Embryonic facial prominence (tissue), 1 donor: ENCODE data around the gene SCARB1.
"Not testable (repeated sequence)": the region's sequence is repeated elsewhere in the genome, so short reads cannot be mapped to it uniquely, and the experiment has no call there.

ENCODE experiments used
- DNase-seq: peaks from one replicate; pipeline ENCODE4 v3.0.0-alpha.2; 2016; ENCODE audit errors: extremely low spot score

The SCARB1 gene

GRCh38 chr12:124883263-124884130 is 19.8 kb upstream of the SCARB1 start:
- DNase-seq = no peak

DNA sequence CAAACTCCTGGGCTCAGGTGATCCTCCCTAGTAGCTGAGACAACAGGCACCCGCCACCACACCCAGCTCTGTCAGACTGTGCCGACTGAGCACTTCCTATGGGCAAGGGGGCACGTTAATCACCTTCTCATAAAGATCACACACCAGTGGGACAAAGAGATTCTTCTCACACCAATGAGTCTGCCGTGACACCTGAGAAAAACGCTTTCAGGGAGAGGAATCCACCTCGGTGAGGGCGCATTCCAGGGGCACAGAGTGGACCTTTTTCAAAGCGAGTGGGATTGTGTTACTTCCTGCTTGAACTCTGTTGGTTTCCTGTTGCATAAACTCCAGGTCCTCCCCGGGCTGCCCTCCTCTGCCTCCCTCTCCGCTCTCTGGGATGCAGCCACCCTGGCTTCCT is 17.5 kb upstream of the SCARB1 start:
- no peak for DNase-seq

DNA sequence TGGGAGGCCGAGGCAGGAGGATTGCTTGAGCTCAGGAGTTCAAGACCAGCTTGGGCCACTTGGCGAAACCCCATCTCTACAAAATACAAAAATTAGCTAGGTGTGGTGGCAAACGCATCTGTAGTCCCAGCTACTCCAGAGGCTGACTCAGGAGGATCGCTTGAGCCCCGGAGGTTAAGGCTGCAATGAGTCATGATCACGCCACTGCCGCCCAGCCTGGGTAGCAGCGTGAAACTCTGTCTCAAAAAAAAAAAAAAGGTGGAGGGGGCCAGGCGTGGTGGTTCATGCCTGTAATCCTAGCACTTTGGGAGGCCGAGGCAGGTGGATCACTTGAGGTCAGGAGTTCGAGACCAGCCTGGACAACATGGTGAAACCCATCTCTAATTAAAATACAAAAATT is 16.7 kb upstream of the SCARB1 start:
- DNase-seq = not testable (repeated sequence)

GRCh38 chr12:124878795-124879516 is 15.3 kb upstream of the SCARB1 start:
- no peak for DNase-seq

DNA sequence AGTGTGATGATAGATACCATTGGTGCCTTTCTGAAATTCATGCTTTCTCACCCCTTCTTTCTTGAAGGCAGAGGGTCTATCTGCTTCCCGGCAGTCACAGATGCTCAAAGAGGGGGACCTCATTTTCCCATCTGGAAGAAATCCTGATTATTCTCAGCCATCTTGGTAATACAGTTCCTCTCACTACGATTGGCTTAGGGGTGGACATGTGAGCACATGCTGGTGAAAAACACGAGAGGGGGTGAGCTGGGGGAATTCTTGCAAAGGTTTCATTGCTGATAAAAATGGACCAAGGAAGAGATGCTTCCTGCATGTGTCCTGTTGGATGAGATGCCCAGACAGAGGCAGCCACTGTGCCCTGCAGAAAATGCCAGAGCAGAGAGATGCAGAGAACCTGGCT is 13.8 kb upstream of the SCARB1 start:
- no peak for DNase-seq

DNA sequence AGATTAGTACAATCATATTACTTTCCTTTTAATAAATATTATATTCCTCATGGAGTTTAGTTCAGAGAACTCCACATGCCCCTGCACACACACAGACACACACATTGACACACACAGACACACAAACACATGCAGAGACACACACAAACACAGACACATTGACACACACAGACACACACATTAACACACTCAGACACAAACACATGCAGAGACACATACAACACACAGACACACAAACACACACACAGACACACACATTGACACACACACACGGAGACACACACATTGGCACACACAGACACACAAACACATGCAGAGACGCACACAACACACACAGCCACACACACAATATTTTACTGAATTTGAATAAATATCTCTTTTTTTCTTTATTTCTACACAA is 12.5 kb upstream of the SCARB1 start:
- no peak for DNase-seq

GRCh38 chr12:124875803-124876132 is 12.1 kb upstream of the SCARB1 start:
- DNase-seq = no peak

DNA sequence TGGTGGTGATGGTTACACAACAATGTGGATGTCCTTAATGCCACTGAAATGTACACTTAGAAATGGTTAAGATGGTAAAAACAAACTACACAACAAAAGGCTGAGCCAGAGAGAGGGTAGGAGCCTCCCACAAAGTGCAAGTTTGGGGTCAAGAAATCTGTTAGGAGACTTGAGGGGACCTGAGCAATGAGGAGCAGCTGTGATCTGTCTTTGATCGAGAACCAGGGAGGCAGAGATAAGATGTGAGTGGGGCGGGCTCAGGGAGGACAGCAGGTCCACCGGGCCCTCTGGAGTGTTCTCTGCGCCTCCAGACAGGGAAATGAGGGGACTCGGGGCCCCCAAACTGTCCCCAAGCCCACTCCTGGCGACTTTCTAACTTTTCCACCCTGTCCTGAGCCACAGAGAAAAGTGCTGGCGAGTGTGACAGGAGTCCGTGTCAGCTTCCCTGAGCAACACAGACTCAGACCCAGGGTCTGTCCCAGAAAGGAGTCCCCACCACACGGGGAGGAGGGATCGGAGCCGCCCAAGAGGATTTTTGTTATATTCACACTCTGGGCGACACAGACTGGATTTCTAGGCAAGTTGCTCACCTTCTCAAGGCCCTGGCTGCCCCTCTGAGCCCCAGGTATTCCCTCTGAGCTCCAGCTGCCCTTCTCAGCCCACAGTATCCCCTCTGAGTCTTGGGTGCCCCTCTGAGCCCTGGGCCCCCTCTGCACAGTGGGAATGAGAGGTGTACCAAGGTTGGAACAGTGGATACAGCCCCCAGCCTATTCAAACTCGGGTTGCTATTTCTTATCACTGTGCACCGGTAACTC is 11.5 kb upstream of the SCARB1 start:
- DNase-seq = no peak

DNA sequence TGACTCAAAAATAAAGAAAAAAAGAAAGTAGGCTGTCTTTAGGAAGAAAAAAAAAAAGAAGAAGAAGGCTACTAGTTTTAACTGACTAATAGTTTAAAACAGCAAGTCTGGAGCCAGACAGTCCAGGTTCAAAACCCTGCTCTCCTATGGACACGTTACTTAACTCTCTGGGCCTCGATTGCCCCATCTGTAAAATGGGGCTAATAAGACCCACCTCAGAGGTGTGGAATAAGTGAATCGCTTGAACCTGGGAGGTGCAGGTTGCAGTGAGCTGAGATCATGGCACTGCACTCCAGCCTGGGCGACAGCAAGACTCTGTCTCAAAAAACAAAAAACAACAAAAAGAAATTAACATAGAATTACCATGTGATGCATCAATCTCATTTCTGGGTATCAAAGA is 10.5 kb upstream of the SCARB1 start:
- DNase-seq = no peak

DNA sequence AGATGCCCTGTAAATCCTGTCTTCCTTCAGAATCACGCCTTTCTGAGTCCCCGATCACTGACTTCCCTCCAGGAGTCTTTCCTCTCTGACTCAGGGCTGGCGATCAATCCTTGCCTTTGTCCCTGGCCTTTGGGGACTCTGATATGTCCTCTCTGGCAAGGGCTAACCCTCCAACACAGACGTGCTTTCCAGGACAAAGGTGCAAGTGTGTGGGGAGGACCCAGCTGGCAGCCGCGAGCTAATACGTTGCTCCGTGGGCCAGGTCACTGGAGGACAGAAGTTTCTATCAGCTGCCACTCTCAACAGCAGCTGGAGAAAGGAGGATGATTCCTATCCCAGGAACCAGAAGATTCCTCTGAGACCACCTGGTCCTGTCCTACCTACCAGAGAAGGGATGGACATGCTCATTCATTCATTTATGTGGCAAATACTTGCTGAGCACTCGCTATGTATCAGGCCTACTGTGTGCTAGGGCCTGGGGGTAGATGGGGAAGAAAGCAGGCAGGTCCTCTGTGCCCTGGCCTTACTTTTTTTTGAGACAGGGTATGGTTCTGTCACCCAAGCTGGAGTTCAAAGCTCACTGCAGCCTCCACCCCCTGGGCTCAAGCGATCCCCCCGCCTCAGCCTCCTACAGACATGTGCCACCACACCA is 8.5 kb upstream of the SCARB1 start:
- DNase-seq = no peak

DNA sequence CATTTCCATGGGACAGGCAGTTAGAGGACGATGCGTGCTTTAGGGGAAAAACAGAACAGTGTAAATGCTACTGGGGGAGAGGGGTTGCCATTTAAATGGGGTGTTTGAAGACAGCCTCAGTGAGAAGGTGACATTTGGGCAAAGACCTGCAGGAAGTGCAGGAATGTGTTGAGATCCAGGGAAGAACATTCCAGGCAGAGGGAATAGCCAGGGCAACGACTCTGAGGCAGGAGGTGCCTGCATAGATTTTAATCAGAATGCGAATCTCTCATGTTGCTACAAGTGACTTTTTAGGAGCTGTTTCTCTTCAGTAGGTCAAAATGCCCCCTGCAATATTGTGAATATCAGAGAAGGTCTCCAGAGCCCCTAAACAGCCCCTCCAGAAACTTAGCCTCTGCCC is 7.6 kb upstream of the SCARB1 start:
- no peak for DNase-seq

DNA sequence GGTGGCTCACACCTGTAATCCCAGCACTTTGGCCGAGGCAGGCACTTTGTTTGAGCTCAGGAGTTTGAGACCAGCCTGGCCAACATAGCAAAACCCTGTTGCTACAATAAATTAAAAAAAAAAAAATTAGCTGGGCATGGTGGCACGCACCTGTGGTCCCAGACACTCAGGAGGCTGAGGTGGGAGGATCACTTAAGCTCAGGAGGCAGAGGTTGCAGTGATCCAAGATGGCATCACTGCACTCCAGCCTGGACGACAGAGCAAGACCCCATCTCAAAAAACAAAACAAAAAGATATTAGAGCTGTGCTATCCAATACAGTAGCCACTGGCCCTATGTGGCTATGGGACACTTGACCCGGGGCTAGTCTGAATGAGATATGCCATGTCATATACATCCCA is 6.9 kb upstream of the SCARB1 start:
- DNase-seq = no peak

- DNase-seq = no peak
Observed at GRCh38 chr12:124869059-124869665, 5.5 kb upstream of the SCARB1 start.

DNA sequence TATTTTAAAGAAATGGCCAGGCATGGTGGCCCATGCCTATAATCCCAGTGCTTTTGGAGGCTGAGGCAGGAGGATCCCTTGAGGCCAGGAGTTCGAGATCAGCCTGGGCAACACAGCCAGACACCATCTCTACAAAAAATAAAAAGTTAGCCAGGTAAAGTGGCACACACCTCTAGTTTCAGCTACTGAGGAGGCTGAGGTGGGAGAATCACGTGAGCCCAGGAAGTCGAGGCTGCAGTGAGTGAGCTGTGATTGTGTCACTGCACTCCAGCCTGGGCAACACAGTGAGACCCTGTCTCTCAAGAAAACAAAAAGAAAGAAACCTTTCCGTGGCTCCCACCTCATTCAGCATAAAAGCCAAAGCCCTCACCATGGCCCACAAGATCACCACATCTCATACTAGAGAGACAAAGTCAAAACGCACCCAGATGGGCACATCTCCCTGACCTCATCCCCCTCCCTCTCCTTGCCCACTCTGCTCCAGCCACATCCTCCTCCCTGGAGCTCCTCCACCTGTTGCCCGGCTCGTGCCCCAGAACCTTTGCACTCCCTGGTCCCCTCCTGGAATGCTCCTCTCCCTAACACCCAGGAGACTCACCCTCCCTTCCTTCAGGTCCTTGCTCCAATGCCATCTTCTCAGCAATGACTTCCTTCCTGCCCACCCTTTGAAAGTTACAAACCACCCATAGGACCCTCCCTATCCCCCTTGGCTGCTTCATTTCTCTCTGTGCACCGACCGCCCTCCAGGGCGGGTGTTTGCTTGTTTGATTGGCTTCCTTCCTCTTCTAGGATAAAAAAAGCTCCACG is 4.8 kb upstream of the SCARB1 start:
- no peak for DNase-seq

GRCh38 chr12:124867401-124867930 is 3.8 kb upstream of the SCARB1 start:
- DNase-seq = no peak

GRCh38 chr12:124866883-124867400 is 3.3 kb upstream of the SCARB1 start:
- DNase-seq = no peak

- no peak for DNase-seq
Observed at GRCh38 chr12:124866195-124866882, 2.7 kb upstream of the SCARB1 start.

GRCh38 chr12:124865728-124866127 is 2.1 kb upstream of the SCARB1 start:
- DNase-seq = no peak

GRCh38 chr12:124864326-124864752 is 675 bp upstream of the SCARB1 start:
- no peak for DNase-seq
